IMR-90 (cell line): ENCODE measurements around the gene NME7. TPM values are rescaled to one million over a fixed set of nuclear protein-coding genes. Genes with fewer than 3 reads are reported as not detected.

ENCODE experiments used
- ATAC-seq: fragments of 200-7000 bp; cut with Tn5 transposase; 2 replicates; pipeline ENCODE4 v1.9.1; 2020; ENCODE audit warnings: low read depth, mild to moderate bottlenecking, moderate library complexity
- BruUV-seq: library from RNA; stranded (reverse); fragments of 400-500 nt; replicated peaks from 2 replicates; lab custom pipeline; 2021; lab: Mats Ljungman, UMichigan
- CTCF ChIA-PET: fragments of 300-600 bp; formaldehyde crosslinking; extraction: SDS; loops from one replicate; lab custom pipeline; 2021; ENCODE audit warnings: antibody characterized with exemption; lab: Yijun Ruan, JAX
- POLR2A ChIA-PET: fragments of 300-600 bp; sonication (Branson Sonifier 250); formaldehyde crosslinking; loops from one replicate; lab custom pipeline; 2022; ENCODE audit warnings: antibody characterized with exemption; ENCODE audit not compliant: unreplicated experiment; lab: Charles Lee
- DNase-seq: peaks from one replicate; pipeline ENCODE4 v3.0.0; 2013
- H2AFZ ChIP-seq: replicated peaks from 2 replicates; pipeline ENCODE3; 2013; ENCODE audit warnings: low read length, mild to moderate bottlenecking; ENCODE audit not compliant: poor library complexity
- H2AK5ac ChIP-seq: 2 replicates; pipeline ENCODE4 v1.6.1; 2013; ENCODE audit warnings: low read depth, low read length, inconsistent platforms
- H2AK9ac ChIP-seq: replicated peaks from 2 replicates; pipeline ENCODE3; 2013; ENCODE audit warnings: mild to moderate bottlenecking, low read depth, low read length, moderate library complexity; ENCODE audit not compliant: poor library complexity
- H2BK120ac ChIP-seq: 2 replicates; pipeline ENCODE4 v1.6.1; 2013; ENCODE audit warnings: low read depth, low read length, inconsistent platforms
- H2BK15ac ChIP-seq: 3 replicates; pipeline ENCODE4 v1.6.1; 2013; ENCODE audit warnings: low read depth, low read length, inconsistent platforms
- H2BK20ac ChIP-seq: 2 replicates; pipeline ENCODE4 v1.6.1; 2013; ENCODE audit warnings: low read depth, mild to moderate bottlenecking, inconsistent platforms, low read length, moderate library complexity
- H2BK5ac ChIP-seq: 2 replicates; pipeline ENCODE4 v1.6.1; 2013; ENCODE audit warnings: mild to moderate bottlenecking, low read depth, low read length, inconsistent platforms; ENCODE audit not compliant: poor library complexity, severe bottlenecking
- H3K14ac ChIP-seq: replicated peaks from 2 replicates; pipeline ENCODE4 v1.6.1; 2013; ENCODE audit warnings: low read depth, low read length, inconsistent platforms
- H3K18ac ChIP-seq: 2 replicates; pipeline ENCODE4 v1.6.1; 2013; ENCODE audit warnings: low read depth, low read length, control low read depth
- H3K23ac ChIP-seq: 2 replicates; pipeline ENCODE4 v1.6.1; 2013; ENCODE audit warnings: low read depth, low read length, inconsistent platforms
- H3K27ac ChIP-seq: 2 replicates; pipeline ENCODE4 v1.5.1; 2013; ENCODE audit warnings: mild to moderate bottlenecking, control low read depth, low read length; ENCODE audit not compliant: insufficient read depth
- H3K27me3 ChIP-seq: 2 replicates; pipeline ENCODE4 v1.6.1; 2013; ENCODE audit warnings: low read length; ENCODE audit not compliant: control insufficient read depth, insufficient read depth
- H3K36me3 ChIP-seq: 2 replicates; pipeline ENCODE4 v1.6.1; 2013; ENCODE audit warnings: low read length, mixed read lengths; ENCODE audit not compliant: control insufficient read depth, insufficient read depth
- H3K4ac ChIP-seq: 2 replicates; pipeline ENCODE4 v1.6.1; 2013; ENCODE audit warnings: low read depth, low read length, inconsistent platforms
- H3K4me1 ChIP-seq: 2 replicates; pipeline ENCODE4 v1.6.1; 2013; ENCODE audit warnings: low read length, mixed read lengths; ENCODE audit not compliant: control insufficient read depth, insufficient read depth
- H3K4me2 ChIP-seq: 2 replicates; pipeline ENCODE4 v1.6.1; 2013; ENCODE audit warnings: low read depth, mild to moderate bottlenecking, control low read depth, low read length, moderate library complexity
- H3K4me3 ChIP-seq: 2 replicates; pipeline ENCODE4 v1.5.1; 2013; ENCODE audit warnings: low read depth, mild to moderate bottlenecking, control low read depth, low read length, moderate library complexity; ENCODE audit not compliant: insufficient read depth
- H3K56ac ChIP-seq: 2 replicates; pipeline ENCODE4 v1.6.1; 2013; ENCODE audit warnings: low read length, inconsistent platforms; ENCODE audit not compliant: insufficient read depth; ENCODE audit errors: extremely low read depth
- H3K79me1 ChIP-seq, 2 experiments: 2 replicates each; pipeline ENCODE4 v1.6.1; 2013; ENCODE audit warnings: low read length in 2 of 2, inconsistent platforms in 1 of 2, low read depth in 1 of 2
- H3K9ac ChIP-seq: 2 replicates; pipeline ENCODE4 v1.6.1; 2013; ENCODE audit warnings: low read depth, low read length, control low read depth
- H3K9me1 ChIP-seq: 2 replicates; pipeline ENCODE4 v1.6.1; 2013; ENCODE audit warnings: low read length, inconsistent platforms; ENCODE audit not compliant: insufficient read depth
- H3K9me3 ChIP-seq: 2 replicates; pipeline ENCODE4 v1.6.1; 2013; ENCODE audit warnings: low read length; ENCODE audit not compliant: control insufficient read depth, insufficient read depth
- H4K20me1 ChIP-seq: 2 replicates; pipeline ENCODE4 v1.6.1; 2013; ENCODE audit warnings: low read length, inconsistent platforms; ENCODE audit not compliant: insufficient read depth
- H4K5ac ChIP-seq: 2 replicates; pipeline ENCODE4 v1.6.1; 2013; ENCODE audit warnings: mild to moderate bottlenecking, low read depth, low read length, control low read depth
- H4K8ac ChIP-seq, 2 experiments: 2 replicates each; pipeline ENCODE4 v1.6.1; 2013; ENCODE audit warnings: low read depth in 2 of 2, low read length in 2 of 2, control low read depth in 1 of 2, inconsistent platforms in 1 of 2
- H4K91ac ChIP-seq: 2 replicates; pipeline ENCODE4 v1.6.1; 2013; ENCODE audit warnings: low read depth, low read length, inconsistent platforms; ENCODE audit not compliant: insufficient read depth
- BHLHE40 ChIP-seq: fragments of 150-350 bp; IDR thresholded peaks from 2 replicates; pipeline ENCODE4 v1.6.1; 2016; ENCODE audit warnings: mild to moderate bottlenecking, low read depth, low read length
- CHD1 ChIP-seq: IDR thresholded peaks from 2 replicates; pipeline ENCODE4 v1.6.1; 2012; ENCODE audit warnings: low read depth, low read length, improper control_type of control experiment
- CTCF ChIP-seq: conservative IDR thresholded peaks from 2 replicates; pipeline ENCODE4 v1.5.1; 2012; ENCODE audit warnings: mild to moderate bottlenecking, low read depth, low read length, improper control_type of control experiment
- FOS ChIP-seq: fragments of 150-350 bp; IDR thresholded peaks from 2 replicates; pipeline ENCODE4 v1.6.1; 2016; ENCODE audit warnings: low read depth, low read length
- MAFK ChIP-seq: IDR thresholded peaks from 2 replicates; pipeline ENCODE4 v1.6.1; 2012; ENCODE audit warnings: low read depth, low read length, improper control_type of control experiment
- MAZ ChIP-seq: IDR thresholded peaks from 2 replicates; pipeline ENCODE4 v1.6.1; 2012; ENCODE audit warnings: low read depth, mild to moderate bottlenecking, low read length, improper control_type of control experiment, moderate library complexity, borderline replicate concordance
- MXI1 ChIP-seq: IDR thresholded peaks from 2 replicates; pipeline ENCODE4 v1.6.1; 2012; ENCODE audit warnings: low read depth, mild to moderate bottlenecking, low read length, moderate library complexity, borderline replicate concordance
- NFE2L2 ChIP-seq: fragments of 150-350 bp; IDR thresholded peaks from 2 replicates; pipeline ENCODE4 v1.6.1; 2016; ENCODE audit warnings: low read depth, mild to moderate bottlenecking, low read length
- POLR2A ChIP-seq: IDR thresholded peaks from 2 replicates; pipeline ENCODE4 v1.6.1; 2012; ENCODE audit warnings: mild to moderate bottlenecking, low read depth, low read length
- RAD21 ChIP-seq: IDR thresholded peaks from 2 replicates; pipeline ENCODE4 v1.6.1; 2012; ENCODE audit warnings: low read length, improper control_type of control experiment
- RCOR1 ChIP-seq: IDR thresholded peaks from 2 replicates; pipeline ENCODE4 v1.6.1; 2012; ENCODE audit warnings: mild to moderate bottlenecking, low read length, improper control_type of control experiment; ENCODE audit not compliant: insufficient replicate concordance
- SMC3 ChIP-seq: fragments of 150-350 bp; IDR thresholded peaks from 2 replicates; pipeline ENCODE4 v1.6.1; 2016; ENCODE audit warnings: low read depth, mild to moderate bottlenecking, antibody characterized with exemption, low read length, moderate library complexity
- WGBS, 2 experiments: methylation state at CpG; one replicate each; pipeline versions ENCODE4 v1.1.5 to v1.1.7; 2013; ENCODE audit warnings: missing lambda C conversion rate in 2 of 2; ENCODE audit not compliant: insufficient read length in 1 of 2; ENCODE audit errors: extremely low coverage in 2 of 2; 5-methylcytosine and 5-hydroxymethylcytosine counted together
- dilution Hi-C: fragments of 300-500 bp; cut with HindIII; formaldehyde crosslinking; loops from one replicate; pipeline ENCODE4 v1.14.3; 2018; ENCODE audit warnings: low sequenced_read_pairs; ENCODE audit not compliant: unreplicated experiment
- in situ Hi-C: fragments of 300-500 bp; cut with MboI; formaldehyde crosslinking; loops from 3 replicates; pipeline ENCODE4 v1.14.3; 2019; ENCODE audit warnings: low sequenced_read_pairs, inconsistent platforms, mixed read lengths
- intact Hi-C: fragments of 100-400 bp; cut with micrococcal nuclease; formaldehyde crosslinking; loops from 2 replicates; pipeline ENCODE4 v1.10.0; 2022
- polyA plus RNA-seq, 3 experiments: library from polyadenylated mRNA; depleted of rRNA; stranded (reverse); fragments of >200 nt; gene quantifications; 2 replicates each; pipeline ENCODE4 v1.2.3, GENCODE V29; 2012; ENCODE audit warnings: low replicate concordance in 1 of 3
- total RNA-seq: library from RNA; depleted of rRNA; stranded (reverse); fragments of >200 nt; gene quantifications from 2 replicates; pipeline ENCODE4 v1.2.3, GENCODE V29; 2012
- TF ChIP-seq, protein P1 (sequence below): fragments of 150-350 bp; IDR thresholded peaks from 2 replicates; pipeline ENCODE4 v1.6.1; 2016; ENCODE audit warnings: low read depth, mild to moderate bottlenecking, low read length, moderate library complexity, borderline replicate concordance
- TF ChIP-seq, protein P2 (sequence below): fragments of 150-350 bp; IDR thresholded peaks from 2 replicates; pipeline ENCODE4 v1.6.1; 2017; ENCODE audit warnings: mild to moderate bottlenecking, antibody characterized with exemption, low read length, low read depth

Gene NME7
- total and polyA plus RNA-seq, 2 of the 4 experiments (the other 2 are of a cell fraction), result 18.3 to 22.4 TPM

DNA sequence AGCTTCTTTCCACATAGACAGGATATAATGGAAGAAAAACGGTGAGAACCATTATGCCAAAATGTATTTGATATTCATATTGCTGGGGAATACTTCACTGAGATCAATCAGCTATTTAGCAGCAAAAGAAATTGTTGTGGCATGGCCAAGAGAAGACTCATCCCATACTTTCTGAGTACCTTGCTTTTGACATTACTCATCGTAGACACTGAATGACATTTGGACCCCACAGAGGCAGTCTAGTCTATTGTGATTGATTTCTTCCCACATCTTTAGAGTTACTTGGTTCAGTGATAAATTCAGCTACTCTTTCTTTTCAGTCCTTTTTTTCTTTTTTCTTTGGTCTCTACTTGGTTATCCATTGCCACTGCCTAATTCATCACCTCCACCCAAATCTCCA lies 239.0 kb downstream of the NME7 start:
- Histone ChIP-seq H3K36me3 (peaks cover 4% of the 10 kb centered on the region; the same call in 1 of the 2 replicates), H3K4me1 (no peaks in the 10 kb centered on the region), H4K91ac (no peak overlapping the region), H4K20me1 (no peaks in the 10 kb centered on the region), H3K56ac (no peak overlapping the region), H4K5ac (no peak overlapping the region), H3K27ac (no peak overlapping the region), H2BK5ac (no peak overlapping the region), H3K4ac (no peak overlapping the region), H3K9me1 (no peaks in the 10 kb centered on the region), H3K18ac (no peak overlapping the region), H2AFZ (no peak overlapping the region), H3K4me3 (no peak overlapping the region), H3K79me1 (peaks cover 0 to 10% of the 10 kb centered on the region in 2 experiments; a peak in 3 of 4 replicates), H3K4me2 (no peak overlapping the region), H2AK9ac (no peak overlapping the region), H2AK5ac (no peak overlapping the region), H2BK15ac (no peak overlapping the region), H3K9me3 (no peaks in the 10 kb centered on the region), H2BK120ac (no peak overlapping the region), H3K14ac (no peak overlapping the region), H3K23ac (no peak overlapping the region), H4K8ac (no peak overlapping the region), H3K9ac (no peak overlapping the region), H3K27me3 (no peaks in the 10 kb centered on the region), H2BK20ac (no peak overlapping the region)
- ATAC-seq, result no peak
- no peak for DNase-seq
- no peak for TF ChIP-seq CHD1
- no peak for TF ChIP-seq MAZ
- TF ChIP-seq SMC3, result no peak
- TF ChIP-seq NFE2L2, result no peak
- TF ChIP-seq RAD21, result no peak
- TF ChIP-seq MAFK, result no peak
- TF ChIP-seq, protein P1, sequence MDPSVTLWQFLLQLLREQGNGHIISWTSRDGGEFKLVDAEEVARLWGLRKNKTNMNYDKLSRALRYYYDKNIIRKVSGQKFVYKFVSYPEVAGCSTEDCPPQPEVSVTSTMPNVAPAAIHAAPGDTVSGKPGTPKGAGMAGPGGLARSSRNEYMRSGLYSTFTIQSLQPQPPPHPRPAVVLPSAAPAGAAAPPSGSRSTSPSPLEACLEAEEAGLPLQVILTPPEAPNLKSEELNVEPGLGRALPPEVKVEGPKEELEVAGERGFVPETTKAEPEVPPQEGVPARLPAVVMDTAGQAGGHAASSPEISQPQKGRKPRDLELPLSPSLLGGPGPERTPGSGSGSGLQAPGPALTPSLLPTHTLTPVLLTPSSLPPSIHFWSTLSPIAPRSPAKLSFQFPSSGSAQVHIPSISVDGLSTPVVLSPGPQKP, result no peak
- no peak for TF ChIP-seq MXI1
- TF ChIP-seq, protein P2, sequence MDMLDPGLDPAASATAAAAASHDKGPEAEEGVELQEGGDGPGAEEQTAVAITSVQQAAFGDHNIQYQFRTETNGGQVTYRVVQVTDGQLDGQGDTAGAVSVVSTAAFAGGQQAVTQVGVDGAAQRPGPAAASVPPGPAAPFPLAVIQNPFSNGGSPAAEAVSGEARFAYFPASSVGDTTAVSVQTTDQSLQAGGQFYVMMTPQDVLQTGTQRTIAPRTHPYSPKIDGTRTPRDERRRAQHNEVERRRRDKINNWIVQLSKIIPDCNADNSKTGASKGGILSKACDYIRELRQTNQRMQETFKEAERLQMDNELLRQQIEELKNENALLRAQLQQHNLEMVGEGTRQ, result no peak
- no peak for TF ChIP-seq FOS
- TF ChIP-seq RCOR1, result no peak
- no peak for TF ChIP-seq CTCF
- no peak for TF ChIP-seq POLR2A
- TF ChIP-seq BHLHE40, result no peak
- in situ Hi-C loops (no loop called here), intact Hi-C loops (no loop called here), dilution Hi-C loops (no loop called here)
- CTCF ChIA-PET, result no interaction called here
- no TSS peak for BruUV-seq
- no CpG with 5 or more reads among the region's 2 CpGs for WGBS, 2 experiments
- POLR2A ChIA-PET, result no interaction called here
